C4-2B (cell line): ENCODE results near the gene BSX.

Experiments used
- H3K27ac ChIP-seq: fragments of 450-650 bp; 2 replicates; pipeline ENCODE4 v1.5.1; 2017
- ZFX ChIP-seq: fragments of 450-650 bp; IDR thresholded peaks from 2 replicates; pipeline ENCODE4 v1.6.1; 2017
- TF ChIP-seq, protein P1 (sequence below): fragments of 450-650 bp; conservative IDR thresholded peaks from 2 replicates; pipeline ENCODE4 v1.5.1; 2017; ENCODE audit warnings: mild to moderate bottlenecking

BSX gene

GRCh38 chr11:122998727-122999366 lies 17.2 kb upstream of the BSX start:
- no peak overlapping the region for H3K27ac ChIP-seq
- TF ChIP-seq ZFX: no peak
- TF ChIP-seq, protein P1, sequence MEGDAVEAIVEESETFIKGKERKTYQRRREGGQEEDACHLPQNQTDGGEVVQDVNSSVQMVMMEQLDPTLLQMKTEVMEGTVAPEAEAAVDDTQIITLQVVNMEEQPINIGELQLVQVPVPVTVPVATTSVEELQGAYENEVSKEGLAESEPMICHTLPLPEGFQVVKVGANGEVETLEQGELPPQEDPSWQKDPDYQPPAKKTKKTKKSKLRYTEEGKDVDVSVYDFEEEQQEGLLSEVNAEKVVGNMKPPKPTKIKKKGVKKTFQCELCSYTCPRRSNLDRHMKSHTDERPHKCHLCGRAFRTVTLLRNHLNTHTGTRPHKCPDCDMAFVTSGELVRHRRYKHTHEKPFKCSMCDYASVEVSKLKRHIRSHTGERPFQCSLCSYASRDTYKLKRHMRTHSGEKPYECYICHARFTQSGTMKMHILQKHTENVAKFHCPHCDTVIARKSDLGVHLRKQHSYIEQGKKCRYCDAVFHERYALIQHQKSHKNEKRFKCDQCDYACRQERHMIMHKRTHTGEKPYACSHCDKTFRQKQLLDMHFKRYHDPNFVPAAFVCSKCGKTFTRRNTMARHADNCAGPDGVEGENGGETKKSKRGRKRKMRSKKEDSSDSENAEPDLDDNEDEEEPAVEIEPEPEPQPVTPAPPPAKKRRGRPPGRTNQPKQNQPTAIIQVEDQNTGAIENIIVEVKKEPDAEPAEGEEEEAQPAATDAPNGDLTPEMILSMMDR: no peak

- TF ChIP-seq ZFX: no peak
- TF ChIP-seq, protein P1: no peak
- H3K27ac ChIP-seq: no peak overlapping the region
Measured at GRCh38 chr11:122995526-122995925, 13.9 kb upstream of the BSX start.

GRCh38 chr11:122984186-122985011 lies 2.8 kb upstream of the BSX start:
- TF ChIP-seq, protein P1: no peak
- no peak for TF ChIP-seq ZFX
- no peak overlapping the region for H3K27ac ChIP-seq

- no peak overlapping the region for H3K27ac ChIP-seq
- TF ChIP-seq, protein P1: no peak
- TF ChIP-seq ZFX: no peak
Measured at GRCh38 chr11:122983438-122984185, 2.0 kb upstream of the BSX start.

GRCh38 chr11:122979815-122980595 lies 1.6 kb downstream of the BSX start:
- no peak for TF ChIP-seq ZFX
- TF ChIP-seq, protein P1: no peak
- no peak overlapping the region for H3K27ac ChIP-seq

DNA sequence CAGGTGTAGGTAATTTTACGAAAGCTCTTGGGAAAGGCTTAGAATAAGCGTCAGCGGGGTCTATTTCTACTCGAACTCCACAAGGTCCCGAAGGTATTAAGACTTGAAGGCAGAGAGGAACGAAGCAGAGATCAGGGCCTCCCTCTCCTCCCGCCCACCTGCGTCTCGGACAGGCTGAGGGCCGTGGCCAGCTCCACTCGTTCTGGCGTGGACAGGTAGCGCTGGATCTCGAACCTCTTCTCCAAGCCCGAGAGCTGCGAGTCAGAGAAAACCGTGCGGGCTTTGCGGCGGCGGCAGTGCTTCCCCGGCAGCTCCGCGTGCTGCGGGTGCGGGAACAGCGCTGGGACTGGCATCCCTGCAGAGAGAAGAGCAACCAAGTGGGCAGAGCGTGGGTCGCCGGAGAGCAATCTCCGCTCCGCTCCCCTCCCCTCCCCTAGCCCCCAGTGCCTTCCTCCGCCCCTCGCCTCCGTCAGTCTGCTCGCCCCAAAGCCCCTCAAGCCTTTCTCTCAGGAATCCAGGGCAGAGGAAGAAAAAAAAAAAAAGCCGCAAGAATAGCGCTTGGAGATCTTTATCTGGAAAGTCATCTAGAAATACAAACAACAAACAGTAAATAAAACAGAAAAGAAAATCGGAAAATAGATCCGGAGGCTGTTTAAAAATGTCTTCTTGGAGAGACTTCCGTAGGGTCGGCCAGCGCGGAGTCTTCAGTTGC lies 2.4 kb downstream of the BSX start:
- no peak for TF ChIP-seq ZFX
- TF ChIP-seq, protein P1: no peak
- no peak overlapping the region for H3K27ac ChIP-seq
